ENCODE data around the gene DHRS4L2.
"Not testable (repeated sequence)": the region's sequence is repeated elsewhere in the genome, so short reads cannot be mapped to it uniquely, and the experiment has no call there.

Gene DHRS4L2

GRCh38 chr14:24020520-24020919, 31.8 kb downstream of the DHRS4L2 start:
- not testable (repeated sequence) for DNase-seq

GRCh38 chr14:24024939-24025418, 36.2 kb downstream of the DHRS4L2 start:
- not testable (repeated sequence) for DNase-seq

GRCh38 chr14:24029687-24030086, 41.0 kb downstream of the DHRS4L2 start:
- not testable (repeated sequence) for DNase-seq

GRCh38 chr14:24031331-24031730, 42.6 kb downstream of the DHRS4L2 start:
- not testable (repeated sequence) for DNase-seq

GRCh38 chr14:24032727-24033418, 44.1 kb downstream of the DHRS4L2 start:
- DNase-seq = no peak

- DNase-seq = peak; percentile 27
Observed at GRCh38 chr14:24035769-24036168, 47.0 kb downstream of the DHRS4L2 start.

GRCh38 chr14:24036169-24036962, 47.6 kb downstream of the DHRS4L2 start:
- DNase-seq = peak; percentile 85

- DNase-seq = not testable (repeated sequence)
Observed at GRCh38 chr14:24036963-24037657, 48.4 kb downstream of the DHRS4L2 start.

GRCh38 chr14:24037658-24038037, 48.9 kb downstream of the DHRS4L2 start:
- peak; percentile 29 for DNase-seq

GRCh38 chr14:24038686-24039085, 50.0 kb downstream of the DHRS4L2 start:
- no peak for DNase-seq

GRCh38 chr14:24040692-24041091, 52.0 kb downstream of the DHRS4L2 start:
- no peak for DNase-seq

- no peak for DNase-seq
Observed at GRCh38 chr14:24042746-24043145, 54.0 kb downstream of the DHRS4L2 start.

GRCh38 chr14:24049002-24049401, 60.3 kb downstream of the DHRS4L2 start:
- DNase-seq = not testable (repeated sequence)

- not testable (repeated sequence) for DNase-seq
Observed at GRCh38 chr14:24050753-24051152, 62.0 kb downstream of the DHRS4L2 start.

- no peak for DNase-seq
Observed at GRCh38 chr14:24051176-24051788, 62.6 kb downstream of the DHRS4L2 start.

- peak; percentile 80 for DNase-seq
Observed at GRCh38 chr14:24051789-24052655, 63.3 kb downstream of the DHRS4L2 start, which contains the start of gene CARMIL3. Gene CARMIL3, plus strand, starts transcription at chr14:24052009. Its CDS starts 145 bp downstream, at chr14:24052154.

- DNase-seq = no peak
Observed at GRCh38 chr14:24052656-24053547, 64.2 kb downstream of the DHRS4L2 start.

- DNase-seq = no peak
Observed at GRCh38 chr14:24053548-24054323, 65.0 kb downstream of the DHRS4L2 start.

- DNase-seq = no peak
Observed at GRCh38 chr14:24054324-24054641, 65.6 kb downstream of the DHRS4L2 start.

- no peak for DNase-seq
Observed at GRCh38 chr14:24054646-24055045, 65.9 kb downstream of the DHRS4L2 start.
